ENCODE measurements around the gene PTPN2. TPM values are rescaled to one million over a fixed set of nuclear protein-coding genes. Genes with fewer than 3 reads are reported as not detected.
A peak's percentile ranks its signal among the peaks of the same experiment; 100 is the strongest.

Gene PTPN2
- total and polyA plus RNA-seq, 2 of the 4 experiments (the other 2 are of a cell fraction): 13.2 to 30.6 TPM

DNA sequence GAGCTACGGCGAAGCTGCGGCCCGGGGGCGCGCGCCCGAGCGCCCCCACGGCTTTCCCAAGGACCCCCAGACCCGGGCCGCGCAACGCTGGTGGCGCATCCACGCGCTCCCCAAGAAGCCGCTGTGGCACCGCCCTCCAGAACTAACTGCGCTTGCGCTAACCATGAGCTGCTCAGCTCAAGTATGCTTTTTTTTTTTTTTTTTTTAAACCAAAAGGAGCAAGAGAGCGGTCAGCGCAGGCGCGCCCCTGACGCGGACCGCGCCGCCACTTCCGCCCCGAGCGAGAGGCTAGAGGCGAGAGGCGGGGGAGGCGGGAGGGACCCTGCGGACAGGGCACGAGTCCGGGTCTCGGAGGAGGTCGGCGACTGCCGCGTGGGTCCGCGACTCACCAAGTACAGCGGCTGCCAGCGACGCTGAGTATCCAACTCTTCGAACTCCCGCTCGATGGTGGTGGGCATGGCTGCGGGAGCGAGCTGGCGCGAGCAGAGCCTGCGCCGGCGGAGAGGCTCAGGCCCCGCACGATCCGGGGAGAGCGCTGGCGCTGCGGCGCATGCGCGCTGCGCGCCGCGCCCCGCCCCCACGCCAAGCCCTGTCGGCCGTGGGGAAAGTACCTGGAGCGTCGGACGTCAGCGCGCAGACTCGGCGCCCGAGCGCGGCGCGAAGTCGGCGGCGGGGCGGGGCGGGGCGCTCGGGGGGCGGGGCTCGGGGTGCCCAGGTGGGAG is at the start of gene PTPN2 (continued):
- TF ChIP-seq, protein P1, sequence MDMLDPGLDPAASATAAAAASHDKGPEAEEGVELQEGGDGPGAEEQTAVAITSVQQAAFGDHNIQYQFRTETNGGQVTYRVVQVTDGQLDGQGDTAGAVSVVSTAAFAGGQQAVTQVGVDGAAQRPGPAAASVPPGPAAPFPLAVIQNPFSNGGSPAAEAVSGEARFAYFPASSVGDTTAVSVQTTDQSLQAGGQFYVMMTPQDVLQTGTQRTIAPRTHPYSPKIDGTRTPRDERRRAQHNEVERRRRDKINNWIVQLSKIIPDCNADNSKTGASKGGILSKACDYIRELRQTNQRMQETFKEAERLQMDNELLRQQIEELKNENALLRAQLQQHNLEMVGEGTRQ (IDR thresholded peaks at IDR 0.05; ENCODE audit: low read depth, low read length): no peak
- TF ChIP-seq POLR2A (IDR thresholded peaks at IDR 0.05; ENCODE audit: low read depth, low read length): peak; percentile 98

DNA sequence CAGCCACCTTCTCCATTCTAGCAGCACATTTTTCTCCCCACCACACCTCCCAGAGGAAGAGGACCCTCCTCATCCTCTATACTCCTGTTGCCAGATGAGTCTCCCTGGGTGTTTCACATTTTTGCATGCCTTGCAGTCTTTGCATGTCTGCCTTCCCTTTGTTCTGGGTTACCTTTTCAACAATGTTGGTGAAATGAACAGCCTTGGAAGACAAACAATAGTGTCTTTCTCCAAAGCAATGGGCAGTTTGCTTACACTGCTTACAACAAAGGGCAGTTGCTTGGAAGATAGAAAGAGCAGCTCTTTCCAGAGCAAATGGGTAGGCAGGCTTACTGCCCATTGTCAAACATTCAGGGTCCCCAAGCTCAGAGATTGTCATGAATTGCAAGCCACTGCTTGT is 49.3 kb upstream of the PTPN2 start:
- dilution Hi-C loops (cut with HindIII; ENCODE audit: low sequenced_read_pairs, unreplicated experiment) (no loop called here), in situ Hi-C loops (cut with MboI; ENCODE audit: low sequenced_read_pairs) (loop anchor here (5.0 kb wide), 1 partner anchor 201 kb away; no protein-coding TSS in a partner anchor), intact Hi-C loops (cut with micrococcal nuclease) (no loop called here)
- H2AK5ac ChIP-seq (ENCODE audit: low read depth, low read length): no peak overlapping the region
- H4K91ac ChIP-seq (ENCODE audit: insufficient read depth, low read depth, low read length): no peak overlapping the region
- no peak overlapping the region for H2BK120ac ChIP-seq (ENCODE audit: low read depth, low read length)
- ATAC-seq (ENCODE audit: low read depth) (no peak), DNase-seq (no peak)
- no peak overlapping the region for H3K4me3 ChIP-seq (ENCODE audit: insufficient read depth, low read depth, low read length)
- H3K18ac ChIP-seq (ENCODE audit: low read depth, low read length): no peak overlapping the region
- no peak overlapping the region for H2BK15ac ChIP-seq (ENCODE audit: low read depth, low read length)
- no peaks in the 10 kb centered on the region for H3K4me1 ChIP-seq (ENCODE audit: control insufficient read depth, insufficient read depth, low read length)
- H3K27ac ChIP-seq (ENCODE audit: insufficient read depth, low read length): no peak overlapping the region
- H3K9me3 ChIP-seq (ENCODE audit: control insufficient read depth, insufficient read depth, low read length): no peaks in the 10 kb centered on the region
- no peak overlapping the region for H4K5ac ChIP-seq (ENCODE audit: low read depth, low read length)
- no peak overlapping the region for H2AFZ ChIP-seq (replicated peaks; ENCODE audit: low read length, poor library complexity)
- no peaks in the 10 kb centered on the region for H3K79me1 ChIP-seq (ENCODE audit: low read depth in 1 of 2, low read length in 2 of 2)
- no peak overlapping the region for H3K4ac ChIP-seq (ENCODE audit: low read depth, low read length)
- TF ChIP-seq NFE2L2 (IDR thresholded peaks at IDR 0.05; ENCODE audit: low read depth, low read length): no peak
- TF ChIP-seq MXI1 (IDR thresholded peaks at IDR 0.05; ENCODE audit: borderline replicate concordance, low read depth, low read length): no peak
- TF ChIP-seq POLR2A (IDR thresholded peaks at IDR 0.05; ENCODE audit: low read depth, low read length): no peak
- TF ChIP-seq RFX5 (IDR thresholded peaks at IDR 0.05; ENCODE audit: low read depth, low read length): no peak
- TF ChIP-seq CEBPB (IDR thresholded peaks at IDR 0.05; ENCODE audit: low read depth, low read length): no peak
- peak overlapping the region; percentile 28 for H2AK9ac ChIP-seq (replicated peaks; ENCODE audit: low read depth, low read length, poor library complexity)
- no peak overlapping the region for H2BK20ac ChIP-seq (ENCODE audit: low read depth, low read length)
- no peak overlapping the region for H3K9ac ChIP-seq (ENCODE audit: low read depth, low read length)
- H3K14ac ChIP-seq (replicated peaks; ENCODE audit: low read depth, low read length): no peak overlapping the region
- H3K27me3 ChIP-seq (ENCODE audit: control insufficient read depth, insufficient read depth, low read length): no peaks in the 10 kb centered on the region
- no peaks in the 10 kb centered on the region for H3K36me3 ChIP-seq (ENCODE audit: control insufficient read depth, insufficient read depth, low read length)
- ChIA-PET CTCF (interaction anchor here (1.2 to 2.5 kb wide), 3 partner anchors 11 to 542 kb away, joined by 5 to 38 read pairs (median 16); no protein-coding TSS in a partner anchor), POLR2A (ENCODE audit: unreplicated experiment) (no interaction called here)
- no peaks in the 10 kb centered on the region for H3K9me1 ChIP-seq (ENCODE audit: insufficient read depth, low read length)
- no peak overlapping the region for H2BK5ac ChIP-seq (ENCODE audit: low read depth, low read length, poor library complexity, severe bottlenecking)
- no peak overlapping the region for H3K56ac ChIP-seq (ENCODE audit: extremely low read depth, insufficient read depth, low read length)
- no TSS peak for BruUV-seq (replicated peaks)
- H3K23ac ChIP-seq (ENCODE audit: low read depth, low read length): no peak overlapping the region
- H4K8ac ChIP-seq (ENCODE audit: low read depth in 2 of 2, low read length in 2 of 2): no peak overlapping the region
- no peaks in the 10 kb centered on the region for H4K20me1 ChIP-seq (ENCODE audit: insufficient read depth, low read length)
- no peak overlapping the region for H3K4me2 ChIP-seq (ENCODE audit: low read depth, low read length)
